NCI-H748 (cell line): ENCODE data around the gene ZMAT2.
"Not testable (repeated sequence)": the region's sequence is repeated elsewhere in the genome, so short reads cannot be mapped to it uniquely, and the experiment has no call there.

Experiments
- DNase-seq: peaks from one replicate; lab custom pipeline; 2025; ENCODE audit not compliant: unreplicated experiment; lab: John Stamatoyannopoulos, UW

Gene ZMAT2, protein sequence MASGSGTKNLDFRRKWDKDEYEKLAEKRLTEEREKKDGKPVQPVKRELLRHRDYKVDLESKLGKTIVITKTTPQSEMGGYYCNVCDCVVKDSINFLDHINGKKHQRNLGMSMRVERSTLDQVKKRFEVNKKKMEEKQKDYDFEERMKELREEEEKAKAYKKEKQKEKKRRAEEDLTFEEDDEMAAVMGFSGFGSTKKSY

DNA sequence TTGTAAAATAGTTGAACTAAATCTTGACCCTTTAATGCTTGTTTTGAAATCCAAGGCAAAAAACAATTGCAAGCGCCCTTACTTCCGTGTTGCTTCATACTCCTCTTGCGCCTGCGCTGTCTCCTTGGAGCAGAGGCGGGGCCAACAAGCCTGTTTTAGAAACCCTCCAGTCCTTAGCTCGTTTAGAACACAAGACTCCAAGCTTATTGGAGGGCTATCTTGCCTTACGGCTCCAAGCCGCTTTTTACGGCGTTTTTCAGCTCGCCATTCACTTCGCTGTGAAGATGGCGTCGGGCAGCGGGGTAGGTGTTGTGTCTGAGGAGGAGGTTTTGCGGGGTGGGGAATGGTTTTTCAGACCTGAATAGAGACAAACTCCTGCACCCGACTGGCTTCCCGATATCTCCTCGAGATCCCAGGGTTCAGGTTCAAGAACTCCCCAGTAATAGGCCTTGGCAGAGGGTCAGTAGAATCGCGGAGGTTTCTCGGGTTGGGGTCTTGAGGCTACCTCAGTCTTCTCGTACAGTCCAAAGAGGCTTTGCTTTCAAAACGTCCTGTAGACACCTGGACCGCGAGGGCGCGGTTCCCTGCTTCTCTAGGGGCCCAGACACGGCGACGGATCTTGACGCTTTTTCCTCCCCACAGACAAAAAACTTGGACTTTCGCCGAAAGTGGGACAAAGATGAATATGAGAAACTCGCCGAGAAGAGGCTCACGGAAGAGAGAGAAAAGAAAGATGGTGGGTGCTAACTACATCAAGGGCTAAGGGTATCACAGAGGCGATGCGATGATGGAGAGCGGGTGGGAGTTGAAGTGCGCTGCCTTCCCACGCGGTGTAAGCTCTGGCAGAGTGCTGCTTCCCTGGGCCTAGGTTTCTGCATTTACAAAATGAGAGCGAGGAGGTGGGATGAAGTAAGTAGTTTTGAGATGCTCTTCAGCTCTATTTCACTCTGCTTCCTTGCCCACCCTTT lies at the start of gene ZMAT2:
TSS of gene ZMAT2 (plus strand) at position 271 of the 968 bp plus-strand sequence. CDS start at position 285, 14 bp downstream.
- DNase-seq: peak; percentile 98

DNA sequence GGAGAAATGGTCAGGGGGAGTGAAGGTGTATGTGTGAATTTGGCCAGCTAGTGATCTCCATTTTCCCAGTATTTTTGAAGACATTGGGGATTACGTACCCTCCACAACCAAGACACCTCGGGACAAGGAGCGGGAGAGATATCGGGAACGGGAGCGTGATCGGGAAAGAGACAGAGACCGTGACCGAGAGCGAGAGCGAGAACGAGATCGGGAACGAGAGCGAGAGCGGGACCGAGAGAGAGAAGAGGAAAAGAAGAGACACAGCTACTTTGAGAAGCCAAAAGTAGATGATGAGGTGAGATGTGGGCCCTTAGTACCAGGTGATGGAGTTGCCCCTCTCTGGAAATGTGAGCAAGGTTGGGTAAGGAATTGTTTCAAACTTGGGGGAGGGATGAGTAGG lies 41.4 kb upstream of the ZMAT2 start:
- DNase-seq: no peak

DNA sequence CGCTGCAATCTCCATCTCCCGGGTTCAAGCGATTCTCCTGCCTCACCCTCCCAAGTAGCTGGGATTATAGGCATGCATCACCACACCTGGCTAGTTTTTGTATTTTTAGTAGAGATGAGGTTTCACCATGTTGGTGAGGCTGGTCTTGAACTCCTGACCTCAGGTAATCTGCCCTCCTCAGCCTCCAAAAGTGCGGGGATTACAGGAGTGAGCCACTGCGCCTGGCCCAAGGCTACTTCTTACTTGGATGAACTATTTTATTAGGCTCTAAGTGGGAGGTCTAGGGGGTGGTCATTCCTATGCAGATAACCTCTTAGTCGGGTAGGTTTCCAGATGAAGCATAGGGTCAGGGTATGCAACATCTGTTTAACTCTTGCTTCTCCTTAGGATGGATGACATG lies 39.9 kb upstream of the ZMAT2 start:
- DNase-seq: not testable (repeated sequence)

DNA sequence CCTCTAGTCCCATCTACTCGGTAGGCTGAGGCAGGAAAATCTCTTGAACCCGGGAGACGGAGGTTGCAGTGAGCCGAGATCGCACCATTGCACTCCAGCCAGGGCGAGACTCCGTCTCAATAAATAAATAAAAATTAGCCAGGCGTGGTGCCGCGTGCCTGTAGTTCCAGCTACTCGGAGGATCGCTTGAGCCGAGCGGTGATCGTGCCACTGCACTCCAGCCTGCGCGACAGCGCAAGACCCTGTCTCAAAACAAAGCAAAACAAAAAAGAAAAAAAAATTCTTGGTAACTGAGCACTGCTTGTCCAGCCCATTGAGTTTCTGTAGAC lies 36.3 kb upstream of the ZMAT2 start:
- no peak for DNase-seq

DNA sequence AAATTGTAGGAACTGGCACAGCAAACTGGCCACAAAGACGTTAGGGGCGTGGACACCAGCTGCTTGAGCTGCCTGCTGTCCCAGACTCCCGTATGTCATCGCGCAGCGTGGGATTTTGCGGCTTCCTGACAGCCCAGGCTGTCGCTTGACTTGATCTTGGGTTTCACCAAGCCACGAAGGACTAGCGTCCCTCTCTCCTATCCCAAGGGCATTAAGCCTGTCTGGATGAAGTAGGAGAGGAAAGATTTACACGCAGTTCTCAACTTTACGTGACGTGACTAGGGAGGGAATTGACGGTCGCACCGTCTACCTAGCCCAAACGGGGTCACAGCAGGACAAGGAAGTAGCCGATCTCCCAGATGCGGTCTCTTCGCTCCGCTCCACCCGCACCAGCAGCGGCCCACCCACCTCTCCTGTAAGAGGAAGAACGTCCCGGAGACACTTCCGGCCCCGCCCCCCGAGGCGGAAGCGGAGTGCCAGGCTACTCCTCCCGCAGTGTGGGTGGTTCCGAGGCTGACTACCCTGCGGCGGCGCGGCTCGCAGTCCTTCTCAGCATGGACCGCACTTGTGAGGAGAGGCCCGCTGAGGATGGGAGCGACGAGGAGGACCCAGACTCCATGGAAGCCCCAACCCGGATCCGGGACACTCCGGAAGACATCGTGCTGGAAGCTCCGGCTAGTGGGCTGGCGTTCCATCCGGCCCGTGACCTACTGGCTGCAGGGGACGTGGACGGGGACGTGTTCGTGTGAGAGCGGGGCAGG lies 35.7 kb upstream of the ZMAT2 start, which contains the start of gene WDR55:
TSS of gene WDR55 (plus strand) at position 546 of the 761 bp plus-strand sequence. CDS start at position 555, 9 bp downstream.
- DNase-seq: peak; percentile 96

DNA sequence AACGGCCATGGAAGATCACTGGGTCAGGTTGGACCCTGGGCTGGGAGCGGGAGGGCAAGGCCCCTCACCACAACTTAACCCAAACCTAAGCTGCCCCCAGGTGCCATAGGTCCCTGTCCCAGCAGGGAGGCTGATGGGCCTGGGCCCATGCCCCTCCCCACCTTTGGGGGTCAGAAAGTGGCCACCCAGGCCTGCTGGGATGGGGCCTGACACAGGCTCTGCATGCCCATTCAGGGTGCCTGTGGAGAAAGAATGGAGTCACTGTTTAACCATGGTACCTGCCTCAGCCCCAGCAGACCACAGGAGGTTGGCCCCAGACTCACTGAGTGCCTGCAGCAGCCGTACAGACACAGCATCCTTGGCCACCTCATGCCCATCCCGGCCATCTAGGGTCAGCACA lies 29.2 kb upstream of the ZMAT2 start:
- DNase-seq: not testable (repeated sequence)

DNA sequence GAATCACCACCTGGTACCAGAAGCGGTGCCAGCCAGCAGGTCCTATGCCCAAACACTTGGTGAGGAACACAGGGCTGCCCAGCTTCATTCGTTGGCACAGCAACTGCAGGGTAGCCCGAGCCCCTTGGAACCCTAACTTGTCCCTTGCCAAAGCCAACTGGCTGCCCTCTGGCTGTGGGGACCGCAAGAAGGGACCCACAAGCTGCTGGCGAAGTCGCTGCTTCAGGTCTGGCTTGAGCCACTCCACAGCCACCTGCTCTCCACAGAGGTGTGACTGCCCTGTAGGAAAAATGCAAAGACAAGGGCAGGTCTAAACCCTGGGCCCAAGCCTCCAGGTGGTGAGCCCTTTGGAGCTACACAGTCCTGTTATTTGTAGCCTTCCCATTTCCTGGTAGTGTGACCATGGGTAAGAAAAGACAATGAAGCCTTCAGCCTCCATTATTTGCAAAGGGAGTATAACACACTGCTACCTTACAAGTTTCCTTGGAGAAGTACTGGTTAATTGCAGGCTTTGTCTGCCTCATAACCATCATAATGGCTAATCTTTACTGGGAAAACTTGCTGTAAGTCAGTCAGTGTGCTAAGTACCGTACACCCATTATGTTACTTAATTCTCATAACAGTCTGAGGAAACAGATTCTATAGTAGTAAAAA lies 28.6 kb upstream of the ZMAT2 start:
- no peak for DNase-seq

DNA sequence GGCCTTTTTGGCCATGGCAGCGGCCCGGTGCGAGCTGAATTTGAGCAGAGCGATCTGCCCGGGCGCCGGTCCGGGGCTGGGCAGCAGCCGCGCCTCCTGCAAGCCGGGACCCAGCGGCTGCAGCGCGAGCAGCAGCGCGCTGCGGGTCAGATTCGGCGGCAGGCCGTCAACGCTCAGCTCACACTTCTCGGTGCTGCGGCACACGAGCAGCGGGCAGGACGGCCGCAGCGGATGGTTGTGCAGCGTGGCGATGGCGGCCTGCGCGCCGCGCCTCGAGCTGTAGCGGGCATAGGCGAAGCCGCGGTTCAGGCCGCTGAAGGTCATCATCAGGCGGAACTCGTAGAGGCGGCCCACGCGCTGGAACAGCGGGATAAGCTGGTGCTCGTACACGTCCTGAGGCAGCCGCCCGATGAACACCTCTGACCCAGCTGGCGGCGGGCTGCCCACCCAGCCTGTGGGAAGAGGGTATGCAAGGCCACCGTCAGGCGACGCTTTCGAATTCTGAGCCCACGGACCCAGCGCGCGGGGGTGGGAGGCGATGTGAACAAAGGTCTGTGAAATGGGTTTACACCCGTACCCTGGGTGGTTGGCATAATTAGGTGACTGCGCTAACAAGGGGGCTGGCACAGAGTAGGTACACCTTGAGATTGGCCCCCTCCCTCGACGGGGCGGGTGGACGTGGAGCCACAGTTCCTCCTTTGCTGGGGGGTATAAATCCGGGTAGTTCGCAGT lies 27.6 kb upstream of the ZMAT2 start:
- no peak for DNase-seq

DNA sequence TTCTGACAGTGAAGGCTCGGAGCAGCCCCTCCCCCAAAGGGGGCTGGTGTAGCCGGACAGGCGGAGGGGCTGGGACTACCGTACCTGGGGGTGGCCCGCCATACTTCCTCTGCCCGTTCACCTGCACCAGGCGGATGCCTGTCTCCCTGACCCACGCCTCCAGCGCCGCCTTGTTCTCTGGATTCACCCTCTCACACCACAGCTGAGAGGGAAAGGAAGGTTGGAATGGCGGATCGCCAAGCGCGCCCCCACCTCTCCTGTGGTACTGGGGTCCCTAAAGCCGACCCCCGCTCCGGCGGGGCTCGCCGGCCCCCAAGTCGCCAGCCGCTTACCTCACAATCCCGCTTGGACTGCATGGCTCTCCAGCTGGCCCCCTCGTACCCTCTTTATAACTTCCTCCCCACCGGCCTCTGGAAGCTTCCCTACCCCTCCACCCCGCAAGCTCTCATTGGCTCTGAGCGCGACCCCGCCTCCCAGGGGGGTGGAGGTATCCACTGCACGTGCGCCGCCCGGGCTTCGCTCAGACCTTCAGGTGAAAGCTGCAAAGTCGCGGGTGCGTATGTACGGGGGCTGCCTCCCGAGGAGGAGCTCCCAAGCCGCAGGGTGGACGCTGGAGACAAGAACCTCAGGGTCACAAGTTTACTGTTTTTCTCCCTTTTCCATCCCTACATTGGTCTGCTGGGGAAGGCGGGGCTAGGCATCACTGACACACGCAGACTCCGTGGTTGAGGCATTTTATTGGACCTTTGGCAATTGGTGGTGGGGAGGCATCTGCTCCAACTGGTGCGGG lies 26.9 kb upstream of the ZMAT2 start, which contains the start of gene DND1:
TSS of gene DND1 (minus strand) at position 390 of the 790 bp plus-strand sequence. CDS start at position 356, 34 bp downstream.
- no peak for DNase-seq

DNA sequence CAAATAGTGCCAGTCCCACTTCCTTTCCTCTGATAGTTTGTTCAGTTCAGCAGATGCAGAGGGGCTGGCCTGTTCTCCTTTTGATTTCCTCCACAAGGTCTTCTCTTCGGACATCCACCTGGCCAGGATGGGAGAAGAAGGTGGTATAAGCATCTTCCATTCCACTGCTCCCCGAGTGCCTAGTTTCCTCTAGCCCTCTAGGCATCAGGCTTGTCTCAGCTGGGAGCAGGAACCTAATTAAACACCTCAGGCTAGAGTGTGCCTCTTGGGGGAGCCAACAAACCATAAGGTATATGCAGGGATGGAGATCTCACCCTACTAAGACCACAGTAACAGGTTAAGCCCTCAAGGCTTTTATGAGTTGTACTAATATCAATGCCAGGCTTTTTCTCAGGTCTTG lies 26.0 kb upstream of the ZMAT2 start:
- no peak for DNase-seq

DNA sequence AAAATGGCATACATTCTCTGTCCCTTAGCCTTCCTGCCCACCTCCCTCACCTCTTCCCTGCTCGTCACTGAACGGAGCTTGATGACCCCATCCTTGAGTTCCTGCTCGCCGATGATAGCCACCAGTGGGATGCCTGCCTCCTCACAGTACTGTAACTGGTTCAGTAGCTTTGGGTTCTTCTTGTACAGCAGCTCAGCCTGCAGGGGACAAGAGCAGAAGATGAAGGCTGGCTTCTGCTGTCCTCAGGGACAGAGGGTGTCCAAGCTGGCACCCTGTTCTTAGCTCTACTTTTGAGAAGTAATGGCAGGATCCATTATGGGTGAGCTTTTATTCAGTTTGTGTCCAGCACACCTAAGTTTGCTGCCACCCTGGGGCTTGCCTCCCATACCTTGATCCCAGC lies 25.6 kb upstream of the ZMAT2 start:
- DNase-seq: no peak

DNA sequence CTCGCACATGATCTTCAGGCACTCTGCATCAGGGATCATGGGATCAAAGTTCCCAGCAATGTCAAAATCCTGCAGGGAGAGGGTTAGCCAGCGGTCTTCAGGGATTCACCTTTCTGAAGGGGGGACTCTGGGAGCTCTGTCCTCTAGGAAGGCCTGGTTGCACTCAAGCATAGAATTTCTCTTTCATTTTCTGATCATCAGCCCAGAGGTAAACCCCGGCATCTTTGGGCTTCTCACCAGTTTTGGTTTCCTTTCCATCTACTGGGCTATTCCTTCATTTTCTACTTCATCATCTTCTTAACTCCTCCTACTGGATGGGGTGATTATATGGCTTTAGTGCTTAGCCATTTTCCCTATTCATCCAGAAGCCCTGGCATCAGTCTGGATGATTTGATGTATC lies 22.3 kb upstream of the ZMAT2 start:
- no peak for DNase-seq

DNA sequence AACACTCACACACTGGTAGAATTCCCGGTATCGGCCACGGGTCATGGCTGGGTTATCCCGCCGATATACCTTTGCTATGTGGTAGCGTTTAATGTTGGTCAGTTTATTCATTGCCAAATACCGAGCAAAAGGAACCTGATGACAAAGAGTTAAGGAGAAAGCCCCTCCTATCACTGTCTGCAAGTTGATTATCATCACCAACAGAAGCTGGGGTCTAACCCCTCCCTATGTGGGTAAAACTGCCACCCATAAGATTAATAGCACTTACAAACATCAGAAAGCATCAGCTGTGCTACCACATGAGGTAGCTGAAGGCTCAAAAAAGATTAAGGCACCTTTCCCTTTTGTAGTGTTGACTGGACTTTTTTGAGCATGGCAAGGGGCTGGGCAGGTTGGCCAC lies 21.3 kb upstream of the ZMAT2 start:
- no peak for DNase-seq

DNA sequence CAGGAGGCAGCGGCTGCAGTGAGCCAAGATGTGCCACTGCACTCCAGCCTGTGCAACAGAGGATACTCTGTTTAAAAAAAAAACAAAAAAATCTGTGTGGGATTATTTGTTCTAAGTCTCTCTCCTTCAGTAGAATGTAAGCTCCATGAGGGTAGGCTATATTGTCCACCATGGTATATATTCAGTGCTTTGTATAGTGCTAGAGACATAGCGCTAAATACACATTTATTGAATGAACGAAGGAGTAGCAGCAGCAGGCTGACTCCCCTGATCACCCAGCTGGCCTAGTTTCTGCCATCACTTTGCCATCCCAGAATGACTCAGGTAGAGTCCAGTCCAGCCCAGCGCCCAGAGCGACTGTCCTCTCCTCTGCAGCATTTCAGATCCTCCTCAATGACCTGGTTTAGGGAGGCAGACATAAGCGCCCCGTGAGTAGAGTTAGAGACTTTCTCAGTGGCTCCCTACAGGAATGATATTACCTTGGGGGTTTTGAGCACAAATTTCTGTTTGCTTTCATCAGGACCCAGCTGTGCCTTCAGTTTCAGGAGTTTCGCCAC lies 9.8 kb upstream of the ZMAT2 start:
- no peak for DNase-seq

DNA sequence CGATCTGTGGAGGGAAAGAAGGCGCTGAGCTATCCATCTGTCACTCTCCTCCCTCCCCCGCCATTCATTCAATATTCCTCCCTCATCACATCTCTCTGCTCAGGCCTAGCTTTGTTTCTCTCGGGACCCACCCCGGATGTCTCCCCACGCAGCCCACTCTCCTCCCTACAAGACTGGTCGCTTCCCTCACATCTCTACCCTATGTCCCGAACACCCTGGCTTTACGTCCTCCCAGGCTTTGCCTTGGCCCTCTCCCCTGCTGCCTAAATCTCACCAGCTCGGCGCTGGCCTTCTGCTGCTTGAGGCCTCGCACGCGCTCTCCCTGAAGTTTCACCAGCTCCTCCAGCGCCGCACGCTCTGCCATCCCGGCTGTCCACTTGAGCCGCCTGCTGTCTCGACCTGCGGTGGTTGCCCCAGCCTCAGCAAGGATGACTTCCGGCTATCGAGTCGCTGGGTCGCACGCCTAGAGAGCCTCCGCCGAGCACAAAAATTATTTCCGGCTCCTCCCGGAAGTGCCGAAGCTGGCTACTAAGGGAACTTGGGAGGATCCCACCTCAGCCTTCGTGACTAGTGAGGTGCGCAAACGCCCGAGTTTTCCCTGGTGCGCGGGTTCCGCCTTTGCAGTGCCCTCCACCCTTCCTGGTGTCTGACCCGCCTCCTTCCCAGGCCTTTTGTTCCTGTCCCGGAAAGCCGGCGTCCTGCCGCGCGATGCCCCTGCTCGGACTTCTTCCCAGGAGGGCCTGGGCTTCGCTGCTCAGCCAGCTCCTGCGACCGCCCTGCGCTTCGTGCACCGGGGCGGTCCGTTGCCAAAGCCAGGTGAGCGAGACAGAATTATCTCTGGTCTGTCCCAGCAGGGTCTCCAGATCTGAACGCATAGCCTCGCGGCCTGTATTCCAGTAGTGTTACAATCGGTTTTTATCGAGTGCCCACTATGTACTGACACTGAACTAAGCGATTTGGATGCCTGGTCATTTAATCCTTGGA lies 9.0 kb upstream of the ZMAT2 start, which contains the start of the genes HARS1 and HARS2:
TSS of gene HARS1 (minus strand) at position 430 of the 984 bp plus-strand sequence. CDS start at position 364, 66 bp downstream.
TSS of gene HARS2 (plus strand) at position 515 of the 984 bp plus-strand sequence. CDS start at position 709, 194 bp downstream.
- peak; percentile 97 for DNase-seq

DNA sequence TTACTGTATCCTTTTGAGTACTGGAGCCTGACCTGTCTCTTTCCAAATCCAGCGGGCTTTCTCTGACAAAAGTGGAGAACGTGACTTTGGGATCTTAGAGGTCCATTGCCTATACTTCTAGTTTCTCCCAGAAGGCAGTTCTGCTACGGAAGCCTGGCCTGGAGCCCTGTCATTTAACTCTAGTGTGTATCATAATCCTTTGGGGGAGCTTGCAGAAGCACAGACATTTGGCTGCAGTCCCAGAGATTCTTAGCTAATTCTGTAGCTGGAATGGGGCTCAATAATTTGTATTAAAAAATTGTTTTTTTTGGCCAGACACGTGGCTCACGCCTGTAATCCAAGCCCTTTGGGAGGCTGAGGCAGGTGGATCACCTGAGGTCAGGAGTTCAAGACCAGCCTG lies 6.0 kb upstream of the ZMAT2 start:
- DNase-seq: no peak

DNA sequence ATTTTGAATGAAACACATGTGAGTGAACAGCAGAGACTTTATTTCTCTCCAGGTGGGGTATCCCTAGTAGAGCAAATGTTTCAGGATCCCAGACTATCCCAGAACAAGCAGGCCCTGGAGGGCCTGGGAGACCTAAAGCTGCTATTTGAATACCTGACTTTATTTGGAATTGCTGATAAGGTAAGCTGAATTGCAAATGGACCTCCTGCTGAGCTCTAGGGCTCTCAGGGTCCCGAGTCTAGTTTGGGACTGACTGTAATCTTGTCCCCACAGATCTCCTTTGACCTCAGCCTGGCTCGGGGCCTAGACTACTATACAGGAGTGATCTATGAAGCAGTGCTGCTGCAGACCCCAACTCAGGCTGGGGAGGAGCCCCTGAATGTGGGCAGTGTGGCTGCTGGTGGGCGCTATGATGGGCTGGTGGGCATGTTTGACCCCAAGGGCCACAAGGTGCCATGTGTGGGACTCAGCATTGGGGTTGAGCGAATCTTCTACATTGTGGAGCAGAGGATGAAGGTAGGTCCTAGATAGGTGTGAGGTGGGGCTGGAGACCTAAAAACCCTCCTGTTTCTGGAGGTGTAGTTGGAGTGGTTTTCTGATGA lies 3.3 kb upstream of the ZMAT2 start:
- no peak for DNase-seq
